HCT116 (cell line): Measurements from ENCODE around the gene MYBPC1. TPM values are rescaled to one million over a fixed set of nuclear protein-coding genes. Genes with fewer than 3 reads are reported as not detected.

Source experiments
- ATAC-seq: fragments of 200-7000 bp; cut with Tn5 transposase; 2 replicates; pipeline ENCODE4 v1.9.1; 2020; ENCODE audit warnings: mild to moderate bottlenecking, moderate library complexity
- BruUV-seq: library from RNA; stranded (reverse); fragments of 400-500 nt; replicated peaks from 2 replicates; lab custom pipeline; 2021; lab: Mats Ljungman, UMichigan
- CTCF ChIA-PET: fragments of 300-600 bp; sonication (Branson Sonifier 250); formaldehyde crosslinking; loops from one replicate; lab custom pipeline; 2021; ENCODE audit warnings: antibody characterized with exemption; lab: Charles Lee
- POLR2A ChIA-PET: fragments of 300-600, 350-600 bp; sonication (Branson Sonifier 250); formaldehyde crosslinking; loops from one replicate; lab custom pipeline; 2021; ENCODE audit warnings: antibody characterized with exemption; lab: Charles Lee
- RAD21 ChIA-PET, 2 experiments: fragments of 300-600 bp; sonication (Branson Sonifier 250); formaldehyde crosslinking; loops; one replicate each; lab custom pipeline; 2023; ENCODE audit warnings: low total read pairs in 2 of 2; ENCODE audit not compliant: uncharacterized antibody in 2 of 2, unreplicated experiment in 2 of 2, low non-redundant PET in 1 of 2; lab: Charles Lee
- DNase-seq: peaks from one replicate; pipeline ENCODE4 v3.0.0-alpha.2; 2010; ENCODE audit warnings: low read depth, low spot score
- H2AFZ ChIP-seq: fragments of 200-600 bp; shearing (Covaris generic), sonication (generic); 2 replicates; pipeline ENCODE4 v1.6.1; 2017; ENCODE audit warnings: low read depth, mixed run types, mixed read lengths, antibody characterized with exemption, low read length; ENCODE audit not compliant: poor library complexity, severe bottlenecking
- H3K27ac ChIP-seq: 2 replicates; pipeline ENCODE4 v1.5.1; 2012; ENCODE audit warnings: low read depth, low read length
- H3K27me3 ChIP-seq: fragments of 200-600 bp; sonication (generic); 2 replicates; pipeline ENCODE4 v1.6.1; 2016; ENCODE audit warnings: mixed run types, low read length, mixed read lengths; ENCODE audit not compliant: insufficient read depth
- H3K36me3 ChIP-seq, 2 experiments: fragments of 200-500 bp in 1 of 2; fragments of 200-600 bp in 1 of 2; sonication (Bioruptor generic) in 1 of 2; sonication (generic) in 1 of 2; 2 replicates each; pipeline versions ENCODE4 v1.5.1 to v1.6.1; 2014 to 2016; ENCODE audit warnings: low read length in 2 of 2, inconsistent platforms in 1 of 2, mixed read lengths in 1 of 2, mixed run types in 1 of 2; ENCODE audit not compliant: insufficient read depth in 2 of 2, control insufficient read depth in 1 of 2
- H3K4me1 ChIP-seq, 2 experiments: fragments of 200-600 bp in 1 of 2; sonication (generic) in 1 of 2; 2 replicates each; pipeline versions ENCODE4 v1.5.1 to v1.6.1; 2012 to 2017; ENCODE audit warnings: low read length in 2 of 2, inconsistent platforms in 1 of 2, mild to moderate bottlenecking in 1 of 2, mixed read lengths in 1 of 2, mixed run types in 1 of 2, moderate library complexity in 1 of 2; ENCODE audit not compliant: insufficient read depth in 2 of 2, control insufficient read depth in 1 of 2
- H3K4me2 ChIP-seq: fragments of 200-600 bp; sonication (generic); 2 replicates; pipeline ENCODE4 v1.6.1; 2017; ENCODE audit warnings: mixed run types, low read length, mixed read lengths
- H3K4me3 ChIP-seq, 2 experiments: fragments of 200-600 bp in 1 of 2; sonication (generic) in 1 of 2; replicated peaks in 1 of 2; 2 replicates each; pipeline ENCODE4 v1.5.1; 2011 to 2016; ENCODE audit warnings: low read length in 2 of 2, control low read depth in 1 of 2, low read depth in 1 of 2, mild to moderate bottlenecking in 1 of 2, mixed read lengths in 1 of 2, mixed run types in 1 of 2
- H3K79me2 ChIP-seq: fragments of 200-600 bp; sonication (generic); 2 replicates; pipeline ENCODE4 v1.6.1; 2017; ENCODE audit warnings: mild to moderate bottlenecking, mixed run types, low read length, moderate library complexity, mixed read lengths; ENCODE audit not compliant: insufficient read depth
- H3K9ac ChIP-seq: fragments of 200-600 bp; sonication (generic); 2 replicates; pipeline ENCODE4 v1.6.1; 2016; ENCODE audit warnings: low read length, mixed read lengths
- H3K9me2 ChIP-seq: fragments of 200-600 bp; sonication (generic), shearing (Covaris generic); 2 replicates; pipeline ENCODE4 v1.6.1; 2017; ENCODE audit warnings: mixed run types, mild to moderate bottlenecking, moderate library complexity; ENCODE audit not compliant: insufficient read depth
- H3K9me3 ChIP-seq, 2 experiments: fragments of 200-500 bp in 1 of 2; fragments of 200-600 bp in 1 of 2; sonication (Bioruptor generic) in 1 of 2; sonication (generic) in 1 of 2; 2 replicates each; pipeline ENCODE4 v1.6.1; 2014 to 2017; ENCODE audit warnings: low read length in 2 of 2, mixed read lengths in 2 of 2, inconsistent platforms in 1 of 2, low read depth in 1 of 2, mild to moderate bottlenecking in 1 of 2, mixed run types in 1 of 2, moderate library complexity in 1 of 2; ENCODE audit not compliant: control insufficient read depth in 1 of 2, insufficient read depth in 1 of 2
- H4K20me1 ChIP-seq: fragments of 200-600 bp; sonication (generic), shearing (Covaris generic); 2 replicates; pipeline ENCODE4 v1.6.1; 2017; ENCODE audit warnings: mixed run types, mild to moderate bottlenecking, moderate library complexity; ENCODE audit not compliant: insufficient read depth
- CEBPB ChIP-seq: IDR thresholded peaks from 2 replicates; pipeline ENCODE4 v1.6.1; 2012; ENCODE audit warnings: low read depth
- CTCF ChIP-seq, 3 experiments: fragments of 200-600 bp in 1 of 3; sonication (generic) in 1 of 3; IDR thresholded peaks in 2 of 3; conservative IDR thresholded peaks in 1 of 3; 2 replicates each; pipeline ENCODE4 v1.5.1; 2012 to 2017; ENCODE audit warnings: low read depth in 2 of 3, low read length in 2 of 3, antibody characterized with exemption in 1 of 3, borderline replicate concordance in 1 of 3, control low read depth in 1 of 3, mild to moderate bottlenecking in 1 of 3, mixed read lengths in 1 of 3, mixed run types in 1 of 3, moderate library complexity in 1 of 3; ENCODE audit not compliant: insufficient read depth in 1 of 3
- EZH2phosphoT487 ChIP-seq: fragments of 200-600 bp; IDR thresholded peaks from 2 replicates; pipeline ENCODE4 v1.6.1; 2018; ENCODE audit warnings: antibody characterized with exemption, borderline replicate concordance
- MAX ChIP-seq: IDR thresholded peaks from 2 replicates; pipeline ENCODE4 v1.6.1; 2012
- SRF ChIP-seq: IDR thresholded peaks from 2 replicates; pipeline ENCODE4 v1.6.1; 2012; ENCODE audit warnings: low read depth
- YY1 ChIP-seq: IDR thresholded peaks from 2 replicates; pipeline ENCODE4 v1.6.1; 2011; ENCODE audit warnings: low read length, low read depth, moderate library complexity, mild to moderate bottlenecking; ENCODE audit not compliant: insufficient replicate concordance; ENCODE audit errors: extremely low read depth
- ZFX ChIP-seq: fragments of 450-650 bp; IDR thresholded peaks from 2 replicates; pipeline ENCODE4 v1.6.1; 2017
- intact Hi-C: fragments of 100-400 bp; cut with micrococcal nuclease; formaldehyde crosslinking; loops from 2 replicates; pipeline ENCODE4 v1.10.0; 2022
- total RNA-seq: library from RNA; stranded (reverse); gene quantifications from one replicate; pipeline ENCODE4 v1.2.1, GENCODE V29; 2021; ENCODE audit not compliant: unreplicated experiment

The MYBPC1 gene
- total RNA-seq, 1 experiment from 2014 or later: not detected

GRCh38 chr12:101697930-101698799 lies 103.4 kb downstream of the MYBPC1 start:
- no peaks in the 10 kb centered on the region for H3K9me3 ChIP-seq
- intact Hi-C loops: no loop called here
- H3K4me1 ChIP-seq: peaks cover 8 to 15% of the 10 kb centered on the region in 2 experiments; a peak in 3 of 4 replicates
- no peak overlapping the region for H2AFZ ChIP-seq
- peaks cover 52% of the 10 kb centered on the region for H3K79me2 ChIP-seq
- CTCF ChIA-PET: interaction anchor here (0.6 kb wide), 1 partner anchor 10 kb away, joined by 3 read pairs; no protein-coding TSS in a partner anchor
- H3K36me3 ChIP-seq: no peaks in the 10 kb centered on the region
- no peak for DNase-seq
- BruUV-seq: no TSS peak
- H3K4me2 ChIP-seq: peak overlapping the region; percentile 97
- peak overlapping the region; percentile 58 to 94 for H3K4me3 ChIP-seq
- peak; percentile 54 for ATAC-seq
- POLR2A ChIA-PET: no interaction called here
- peak overlapping the region; percentile 81 for H3K27ac ChIP-seq
- H3K9me2 ChIP-seq: no peaks in the 10 kb centered on the region
- H3K27me3 ChIP-seq: no peaks in the 10 kb centered on the region
- H4K20me1 ChIP-seq: no peaks in the 10 kb centered on the region
- peak overlapping the region; percentile 84 for H3K9ac ChIP-seq
- no peak; the same call in 1 of the 2 replicates for TF ChIP-seq CEBPB
- peak; percentile 21; the same call in 1 of the 2 replicates for TF ChIP-seq MAX
- TF ChIP-seq YY1: peak; percentile 4
- TF ChIP-seq ZFX: peak; percentile 85
- no peak for TF ChIP-seq EZH2phosphoT487
- TF ChIP-seq, all 23 proteins: peak for 3
- RAD21 ChIA-PET: no interaction called here

GRCh38 chr12:101698800-101699347 lies 104.1 kb downstream of the MYBPC1 start:
- intact Hi-C loops: no loop called here
- no TSS peak for BruUV-seq

More at GRCh38 chr12:101698800-101699347, 104.1 kb downstream of the MYBPC1 start:
- DNase-seq (no peak), ATAC-seq (peak; percentile 40)
- peak in 2 of 3 experiments; percentile 32 to 34; a peak in 2 of 6 replicates for TF ChIP-seq CTCF (IDR thresholded peaks at IDR 0.05 in 2 of 3, conservative IDR thresholded peaks at IDR 0.05 in 1 of 3; ENCODE audit: borderline replicate concordance in 1 of 3, insufficient read depth in 1 of 3, low read depth in 2 of 3, low read length in 2 of 3)
- peak; percentile 5; the same call in 1 of the 2 replicates for TF ChIP-seq CEBPB
- no peak for TF ChIP-seq SRF
- ChIA-PET POLR2A (no interaction called here), RAD21 (no interaction called here), CTCF (interaction anchor here (0.6 kb wide), 1 partner anchor 9 kb away, joined by 3 read pairs; no protein-coding TSS in a partner anchor)
- peaks cover 58% of the 10 kb centered on the region for H3K79me2 ChIP-seq
- peak overlapping the region; percentile 58 to 94 for H3K4me3 ChIP-seq
- no peaks in the 10 kb centered on the region for H3K27me3 ChIP-seq
- H4K20me1 ChIP-seq: no peaks in the 10 kb centered on the region
- no peaks in the 10 kb centered on the region for H3K9me3 ChIP-seq
- H3K27ac ChIP-seq: peak overlapping the region; percentile 81; the same call in 1 of the 2 replicates
- no peaks in the 10 kb centered on the region for H3K36me3 ChIP-seq
- H3K9ac ChIP-seq: peak overlapping the region; percentile 84
- H3K4me1 ChIP-seq: peaks cover 8 to 15% of the 10 kb centered on the region in 2 experiments; a peak in 3 of 4 replicates
- no peak overlapping the region for H2AFZ ChIP-seq
- peak overlapping the region; percentile 97 for H3K4me2 ChIP-seq
- no peaks in the 10 kb centered on the region for H3K9me2 ChIP-seq
